Cardiac muscle cell (in vitro differentiated cells and primary cell): ENCODE measurements around the gene ATP11A. TPM values are rescaled to one million over a fixed set of nuclear protein-coding genes. Genes with fewer than 3 reads are reported as not detected.

Experiments used
- DNase-seq, 2 donors: peaks; one replicate each; pipeline versions ENCODE4 v3.0.0 to v3.0.0-alpha.2; 2010 to 2017; ENCODE audit warnings: low read depth in 1 of 2, low spot score in 1 of 2
- H3K27ac ChIP-seq: fragments of 200-600 bp; sonication (generic); 2 replicates; pipeline ENCODE4 v1.5.1; 2016
- H3K27me3 ChIP-seq: fragments of 200-600 bp; sonication (generic); 2 replicates; pipeline ENCODE4 v1.6.0; 2016; ENCODE audit warnings: control low read depth
- H3K36me3 ChIP-seq: fragments of 200-600 bp; sonication (generic); 2 replicates; pipeline ENCODE4 v1.5.1; 2016; ENCODE audit warnings: control low read depth
- H3K4me1 ChIP-seq: fragments of 200-600 bp; sonication (generic); 2 replicates; pipeline ENCODE4 v1.8.1; 2017; ENCODE audit warnings: low read depth, mild to moderate bottlenecking, mixed run types
- H3K4me3 ChIP-seq: fragments of 200-600 bp; sonication (generic); 2 replicates; pipeline ENCODE4 v1.5.1; 2016; ENCODE audit warnings: mild to moderate bottlenecking
- H3K9me3 ChIP-seq: fragments of 200-600 bp; sonication (generic); 2 replicates; pipeline ENCODE4 v1.5.1; 2017; ENCODE audit warnings: low read depth, mild to moderate bottlenecking, control low read depth
- polyA plus RNA-seq: library from polyadenylated mRNA; unstranded; fragments of >200 nt; fragmentation: Nextera tagmentation; extraction: Ambion mirVana; gene quantifications from 2 replicates; pipeline ENCODE4 v1.2.1, GENCODE V29; 2016
- total RNA-seq: library from RNA; depleted of rRNA; stranded (reverse); fragments of >200 nt; gene quantifications from 2 replicates; pipeline ENCODE4 v1.2.3, GENCODE V29; 2016
- TF ChIP-seq, protein P1 (sequence below): IDR thresholded peaks from 2 replicates; pipeline ENCODE4 v1.5.1; 2012; ENCODE audit warnings: low read depth, mild to moderate bottlenecking, low read length

ATP11A gene
- total and polyA plus RNA-seq, 2 experiments from 2014 or later: 38.0 to 42.9 TPM

DNA sequence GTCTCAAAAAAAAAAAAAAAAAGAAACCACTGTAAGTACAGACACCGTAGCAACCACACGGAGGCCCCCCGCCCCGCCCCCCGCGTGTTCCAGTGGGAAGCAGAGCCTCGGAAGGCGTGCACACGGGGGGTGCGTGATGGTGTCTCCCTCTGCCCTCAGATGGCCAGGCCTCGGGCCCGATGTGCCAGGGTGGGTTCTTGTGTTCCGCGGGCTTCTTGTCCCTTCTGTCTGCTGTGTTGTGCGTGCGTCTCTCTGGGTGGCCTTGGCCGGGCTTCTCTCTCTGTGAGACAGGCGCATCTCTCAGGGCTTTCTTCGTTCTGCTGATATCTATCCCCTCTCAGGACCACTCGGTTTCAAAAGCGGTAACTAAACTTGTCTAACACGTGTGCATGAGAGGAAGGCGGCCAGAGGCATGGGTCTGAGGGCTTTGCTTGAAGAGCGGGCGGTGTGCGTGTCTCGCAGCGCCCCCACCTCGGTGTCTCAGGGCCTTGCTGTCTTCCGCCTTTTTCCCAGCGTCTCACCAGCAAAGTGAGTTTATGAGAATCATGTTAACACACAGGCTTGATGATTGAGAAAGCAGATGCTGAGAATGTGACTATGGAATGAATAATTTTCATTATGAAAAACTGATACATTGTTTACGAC, 12.6 kb downstream of the ATP11A start:
- peaks cover 49% of the 10 kb centered on the region for H3K4me1 ChIP-seq
- H3K9me3 ChIP-seq: no peaks in the 10 kb centered on the region
- H3K27me3 ChIP-seq: no peaks in the 10 kb centered on the region
- peak overlapping the region; percentile 60 for H3K27ac ChIP-seq
- TF ChIP-seq, protein P1, sequence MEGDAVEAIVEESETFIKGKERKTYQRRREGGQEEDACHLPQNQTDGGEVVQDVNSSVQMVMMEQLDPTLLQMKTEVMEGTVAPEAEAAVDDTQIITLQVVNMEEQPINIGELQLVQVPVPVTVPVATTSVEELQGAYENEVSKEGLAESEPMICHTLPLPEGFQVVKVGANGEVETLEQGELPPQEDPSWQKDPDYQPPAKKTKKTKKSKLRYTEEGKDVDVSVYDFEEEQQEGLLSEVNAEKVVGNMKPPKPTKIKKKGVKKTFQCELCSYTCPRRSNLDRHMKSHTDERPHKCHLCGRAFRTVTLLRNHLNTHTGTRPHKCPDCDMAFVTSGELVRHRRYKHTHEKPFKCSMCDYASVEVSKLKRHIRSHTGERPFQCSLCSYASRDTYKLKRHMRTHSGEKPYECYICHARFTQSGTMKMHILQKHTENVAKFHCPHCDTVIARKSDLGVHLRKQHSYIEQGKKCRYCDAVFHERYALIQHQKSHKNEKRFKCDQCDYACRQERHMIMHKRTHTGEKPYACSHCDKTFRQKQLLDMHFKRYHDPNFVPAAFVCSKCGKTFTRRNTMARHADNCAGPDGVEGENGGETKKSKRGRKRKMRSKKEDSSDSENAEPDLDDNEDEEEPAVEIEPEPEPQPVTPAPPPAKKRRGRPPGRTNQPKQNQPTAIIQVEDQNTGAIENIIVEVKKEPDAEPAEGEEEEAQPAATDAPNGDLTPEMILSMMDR: no peak
- H3K4me3 ChIP-seq: no peak overlapping the region
- no peaks in the 10 kb centered on the region for H3K36me3 ChIP-seq
- no peak for DNase-seq

DNA sequence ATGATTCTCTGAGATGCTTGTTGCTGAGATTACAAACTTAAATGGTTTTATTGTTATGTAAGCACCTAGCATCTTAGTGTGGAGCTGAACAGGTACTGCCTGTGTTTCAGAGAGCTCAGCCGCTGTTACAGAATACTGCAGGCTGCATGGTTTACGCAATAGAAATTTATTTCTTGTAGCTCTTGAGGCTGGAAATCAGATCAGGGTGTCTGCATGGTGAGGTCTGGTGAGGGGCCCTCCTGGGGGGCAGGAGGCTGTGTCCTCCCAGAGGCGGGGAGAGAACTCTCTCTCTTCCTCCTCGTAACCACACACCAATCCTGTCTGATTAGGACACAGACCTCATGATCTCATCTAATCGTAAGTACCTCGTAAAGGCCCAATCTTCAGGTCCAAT, 13.1 kb downstream of the ATP11A start:
- TF ChIP-seq, protein P1: no peak
- H3K4me3 ChIP-seq: no peak overlapping the region
- no peak for DNase-seq
- no peaks in the 10 kb centered on the region for H3K27me3 ChIP-seq
- no peaks in the 10 kb centered on the region for H3K36me3 ChIP-seq
- H3K9me3 ChIP-seq: no peaks in the 10 kb centered on the region
- H3K27ac ChIP-seq: peak overlapping the region; percentile 60
- H3K4me1 ChIP-seq: peaks cover 49% of the 10 kb centered on the region

DNA sequence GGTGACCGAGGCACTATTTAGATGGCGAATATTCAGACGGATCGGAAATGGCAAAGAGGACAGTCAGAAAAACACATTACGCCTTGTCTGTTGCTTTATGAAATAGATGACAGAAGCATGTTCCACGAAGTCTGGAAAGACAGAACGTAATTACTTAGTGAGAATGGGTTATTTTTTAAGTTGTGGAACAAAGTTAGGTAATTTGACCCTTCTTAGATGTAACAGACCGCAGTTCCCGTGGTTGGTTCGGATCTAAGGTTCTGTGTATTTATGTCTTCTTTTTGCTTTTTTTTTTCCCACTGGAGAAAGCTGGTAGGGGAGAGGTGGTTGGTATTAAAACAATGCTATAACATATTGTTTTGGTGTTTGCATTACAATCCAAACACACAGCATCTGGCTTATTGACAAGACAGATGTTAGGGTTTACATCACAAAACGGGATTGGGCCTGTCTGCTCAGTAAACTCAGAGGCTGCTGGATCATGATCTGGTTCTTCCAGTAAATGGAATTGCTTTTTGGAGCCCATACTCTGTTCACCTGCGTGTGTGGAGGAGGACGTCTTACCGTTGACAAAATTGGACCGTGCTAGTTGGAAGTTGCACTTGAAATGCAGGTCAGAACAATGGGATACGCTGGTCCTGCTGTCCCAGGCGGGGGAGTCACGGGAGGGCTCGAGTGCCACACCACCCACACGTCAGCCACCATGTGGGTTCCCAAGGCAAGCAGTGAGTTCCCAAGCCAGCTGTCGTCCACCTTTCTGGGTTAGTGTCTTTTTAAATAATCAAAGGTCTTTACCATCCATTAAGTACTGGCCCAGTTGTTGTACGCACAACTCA, 13.8 kb downstream of the ATP11A start:
- no peak for DNase-seq
- Histone ChIP-seq H3K27me3 (no peaks in the 10 kb centered on the region), H3K4me1 (peaks cover 54% of the 10 kb centered on the region), H3K27ac (peak overlapping the region; percentile 70), H3K9me3 (no peaks in the 10 kb centered on the region), H3K4me3 (no peak overlapping the region), H3K36me3 (no peaks in the 10 kb centered on the region)
- TF ChIP-seq, protein P1: no peak

DNA sequence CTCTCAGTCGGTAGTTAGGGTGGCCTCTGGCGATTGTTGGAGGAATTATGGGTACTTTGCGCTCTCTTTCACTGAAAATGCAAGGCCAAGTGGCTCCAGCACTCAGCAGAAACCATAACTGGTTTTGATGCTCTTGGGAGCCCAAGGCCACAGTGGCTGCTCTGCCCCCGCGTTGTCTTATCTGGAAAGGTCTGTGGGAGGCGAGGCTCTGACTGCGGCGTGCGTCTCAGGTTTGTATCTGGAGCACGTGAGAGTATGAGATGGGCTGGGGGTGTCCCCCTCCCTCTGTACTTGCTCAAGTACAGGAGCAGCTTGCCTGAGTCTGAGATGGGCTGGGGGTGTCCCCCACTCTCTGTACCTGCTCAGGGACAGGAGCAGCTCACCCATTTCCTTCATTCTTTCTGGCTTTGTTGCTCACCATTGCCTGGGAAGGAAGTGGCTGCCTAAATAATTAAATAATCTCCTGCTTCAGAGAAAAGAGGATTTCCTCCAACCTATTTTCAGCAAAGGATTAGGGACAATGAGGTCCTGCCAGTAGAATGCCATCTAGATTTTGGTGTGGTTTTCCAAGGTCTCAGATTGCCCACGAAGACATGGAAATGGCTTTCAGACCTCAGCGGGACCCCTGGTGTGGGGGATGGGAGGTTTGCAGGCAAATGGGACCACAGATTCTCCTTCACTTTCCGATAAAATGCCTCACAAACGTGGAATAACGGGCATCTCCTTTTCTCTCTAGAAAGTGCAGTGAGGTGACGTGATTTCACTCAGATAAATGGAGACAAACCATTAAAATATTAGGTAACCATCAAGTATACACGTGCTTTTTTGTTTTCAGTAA, 14.7 kb downstream of the ATP11A start:
- H3K27ac ChIP-seq: peak overlapping the region; percentile 70
- no peaks in the 10 kb centered on the region for H3K27me3 ChIP-seq
- H3K9me3 ChIP-seq: no peaks in the 10 kb centered on the region
- H3K4me1 ChIP-seq: peaks cover 59% of the 10 kb centered on the region
- no peak overlapping the region for H3K4me3 ChIP-seq
- TF ChIP-seq, protein P1: no peak
- DNase-seq: peak in 1 of 2 donors; percentile 30
- H3K36me3 ChIP-seq: no peaks in the 10 kb centered on the region

DNA sequence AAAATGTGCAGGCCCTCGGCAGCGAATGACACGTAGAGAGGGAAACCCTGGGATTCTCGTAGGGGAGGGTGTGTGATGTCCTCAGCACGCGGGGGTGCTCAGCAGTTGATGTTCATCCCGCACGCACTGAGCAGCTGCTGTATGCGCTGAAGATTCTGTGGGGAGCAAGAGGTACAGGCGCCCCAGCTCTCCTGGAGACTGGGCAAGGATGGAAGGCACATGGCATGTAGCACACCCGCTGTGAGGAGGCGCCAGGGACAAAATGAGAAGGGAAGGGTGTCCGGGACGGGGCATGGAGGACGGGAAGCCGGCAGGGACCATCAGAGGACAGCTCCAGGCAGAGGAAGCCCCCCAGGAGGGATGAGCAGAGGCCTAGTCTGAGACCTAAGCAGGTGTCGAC, 15.4 kb downstream of the ATP11A start:
- Histone ChIP-seq H3K36me3 (no peaks in the 10 kb centered on the region), H3K9me3 (no peaks in the 10 kb centered on the region), H3K4me3 (no peak overlapping the region), H3K27ac (no peak overlapping the region), H3K4me1 (peaks cover 59% of the 10 kb centered on the region), H3K27me3 (no peaks in the 10 kb centered on the region)
- DNase-seq: no peak
- TF ChIP-seq, protein P1: no peak
